GM18508 (cell line): ENCODE results near the gene DIP2C.
"Not testable (repeated sequence)": the region's sequence is repeated elsewhere in the genome, so short reads cannot be mapped to it uniquely, and the experiment has no call there.

Experiments
- ATAC-seq: cut with Tn5 transposase; IDR thresholded peaks from one replicate; pipeline ENCODE4 v1.9.1; 2021; ENCODE audit warnings: moderate number of reproducible peaks; ENCODE audit not compliant: insufficient read depth, unreplicated experiment

Gene DIP2C

GRCh38 chr10:449331-449730, 240.1 kb downstream of the DIP2C start:
- not testable (repeated sequence) for ATAC-seq

- no peak for ATAC-seq
Observed at GRCh38 chr10:443459-443858, 246.0 kb downstream of the DIP2C start.

- no peak for ATAC-seq
Observed at GRCh38 chr10:442209-442608, 247.3 kb downstream of the DIP2C start.

GRCh38 chr10:441659-442058, 247.8 kb downstream of the DIP2C start:
- no peak for ATAC-seq

GRCh38 chr10:440127-440526, 249.3 kb downstream of the DIP2C start:
- ATAC-seq, result no peak

GRCh38 chr10:437698-438490, 251.6 kb downstream of the DIP2C start:
- ATAC-seq, result no peak

GRCh38 chr10:436911-437665, 252.4 kb downstream of the DIP2C start:
- no peak for ATAC-seq

GRCh38 chr10:436013-436697, 253.3 kb downstream of the DIP2C start:
- no peak for ATAC-seq

- ATAC-seq, result no peak
Observed at GRCh38 chr10:435397-435796, 254.1 kb downstream of the DIP2C start.

GRCh38 chr10:429696-430095, 259.8 kb downstream of the DIP2C start:
- ATAC-seq, result no peak

- no peak for ATAC-seq
Observed at GRCh38 chr10:427761-428519, 261.5 kb downstream of the DIP2C start.

GRCh38 chr10:425365-425764, 264.1 kb downstream of the DIP2C start:
- not testable (repeated sequence) for ATAC-seq

GRCh38 chr10:424724-425123, 264.7 kb downstream of the DIP2C start:
- ATAC-seq, result not testable (repeated sequence)

GRCh38 chr10:423178-423577, 266.3 kb downstream of the DIP2C start:
- ATAC-seq, result no peak

- no peak for ATAC-seq
Observed at GRCh38 chr10:422675-423074, 266.8 kb downstream of the DIP2C start.

- no peak for ATAC-seq
Observed at GRCh38 chr10:422241-422640, 267.2 kb downstream of the DIP2C start.

- no peak for ATAC-seq
Observed at GRCh38 chr10:421170-421569, 268.3 kb downstream of the DIP2C start.

GRCh38 chr10:420154-421121, 269.0 kb downstream of the DIP2C start:
- ATAC-seq, result no peak

GRCh38 chr10:418894-419293, 270.6 kb downstream of the DIP2C start:
- no peak for ATAC-seq
